Osteoblast (primary cell): ENCODE results near the gene KCNN3. TPM values are rescaled to one million over a fixed set of nuclear protein-coding genes. Genes with fewer than 3 reads are reported as not detected.

Experiments
- DNase-seq: peaks from one replicate; pipeline ENCODE4 v3.0.0; 2011; ENCODE audit warnings: low spot score, mixed read lengths; ENCODE audit not compliant: insufficient read length; ENCODE audit errors: missing footprints
- H2AFZ ChIP-seq: 2 replicates; pipeline ENCODE4 v1.6.0; 2011; ENCODE audit warnings: mild to moderate bottlenecking, low read length
- H3K27ac ChIP-seq: 2 replicates; pipeline ENCODE4 v1.5.1; 2011; ENCODE audit warnings: mild to moderate bottlenecking, low read depth, low read length, moderate library complexity
- H3K27me3 ChIP-seq: 2 replicates; pipeline ENCODE4 v1.6.0; 2012; ENCODE audit warnings: mild to moderate bottlenecking, control low read depth, inconsistent platforms, low read length, moderate library complexity; ENCODE audit not compliant: insufficient read depth
- H3K36me3 ChIP-seq: 2 replicates; pipeline ENCODE4 v1.5.1; 2011; ENCODE audit warnings: mild to moderate bottlenecking, low read length, control low read depth, moderate library complexity; ENCODE audit not compliant: insufficient read depth
- H3K4me1 ChIP-seq: 2 replicates; pipeline ENCODE4 v1.5.1; 2011; ENCODE audit warnings: mild to moderate bottlenecking, low read length, control low read depth, moderate library complexity; ENCODE audit not compliant: insufficient read depth
- H3K4me2 ChIP-seq: 2 replicates; pipeline ENCODE4 v1.6.0; 2011; ENCODE audit warnings: mild to moderate bottlenecking, low read length; ENCODE audit not compliant: insufficient read depth
- H3K4me3 ChIP-seq: fragments of 200-600 bp; sonication (generic); 3 replicates; pipeline ENCODE4 v1.5.1; 2012; ENCODE audit warnings: mild to moderate bottlenecking, low read length, inconsistent platforms; ENCODE audit not compliant: insufficient read depth
- H3K79me2 ChIP-seq: 2 replicates; pipeline ENCODE4 v1.6.0; 2012; ENCODE audit warnings: mild to moderate bottlenecking, low read length, control low read depth, inconsistent platforms; ENCODE audit not compliant: insufficient read depth
- H3K9me3 ChIP-seq: 2 replicates; pipeline ENCODE4 v1.5.1; 2011; ENCODE audit warnings: low read depth, low read length, control low read depth
- H4K20me1 ChIP-seq: 2 replicates; pipeline ENCODE4 v1.6.0; 2012; ENCODE audit warnings: mild to moderate bottlenecking, low read length, control low read depth; ENCODE audit not compliant: insufficient read depth
- total RNA-seq: library from RNA; depleted of rRNA; stranded (reverse); fragments of >200 nt; gene quantifications from 2 replicates; pipeline ENCODE4 v1.2.3, GENCODE V29; 2012
- TF ChIP-seq, protein P1 (sequence below): IDR thresholded peaks from 2 replicates; pipeline ENCODE4 v1.5.1; 2011; ENCODE audit warnings: mild to moderate bottlenecking, low read depth, low read length, moderate library complexity; ENCODE audit errors: extremely low read depth

KCNN3 gene
- total RNA-seq, 1 donor = under 0.01 TPM

- Histone ChIP-seq H3K9me3 (no peaks in the 10 kb centered on the region), H3K36me3 (no peaks in the 10 kb centered on the region), H3K4me2 (no peak overlapping the region), H2AFZ (no peak overlapping the region), H3K27me3 (peaks cover 12% of the 10 kb centered on the region), H3K4me1 (peaks cover 21% of the 10 kb centered on the region), H3K79me2 (no peaks in the 10 kb centered on the region), H4K20me1 (no peaks in the 10 kb centered on the region), H3K4me3 (no peak overlapping the region), H3K27ac (no peak overlapping the region)
- no peak for DNase-seq
- TF ChIP-seq, protein P1, sequence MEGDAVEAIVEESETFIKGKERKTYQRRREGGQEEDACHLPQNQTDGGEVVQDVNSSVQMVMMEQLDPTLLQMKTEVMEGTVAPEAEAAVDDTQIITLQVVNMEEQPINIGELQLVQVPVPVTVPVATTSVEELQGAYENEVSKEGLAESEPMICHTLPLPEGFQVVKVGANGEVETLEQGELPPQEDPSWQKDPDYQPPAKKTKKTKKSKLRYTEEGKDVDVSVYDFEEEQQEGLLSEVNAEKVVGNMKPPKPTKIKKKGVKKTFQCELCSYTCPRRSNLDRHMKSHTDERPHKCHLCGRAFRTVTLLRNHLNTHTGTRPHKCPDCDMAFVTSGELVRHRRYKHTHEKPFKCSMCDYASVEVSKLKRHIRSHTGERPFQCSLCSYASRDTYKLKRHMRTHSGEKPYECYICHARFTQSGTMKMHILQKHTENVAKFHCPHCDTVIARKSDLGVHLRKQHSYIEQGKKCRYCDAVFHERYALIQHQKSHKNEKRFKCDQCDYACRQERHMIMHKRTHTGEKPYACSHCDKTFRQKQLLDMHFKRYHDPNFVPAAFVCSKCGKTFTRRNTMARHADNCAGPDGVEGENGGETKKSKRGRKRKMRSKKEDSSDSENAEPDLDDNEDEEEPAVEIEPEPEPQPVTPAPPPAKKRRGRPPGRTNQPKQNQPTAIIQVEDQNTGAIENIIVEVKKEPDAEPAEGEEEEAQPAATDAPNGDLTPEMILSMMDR = no peak
Observed at GRCh38 chr1:154726443-154726842, 143.6 kb downstream of the KCNN3 start.

DNA sequence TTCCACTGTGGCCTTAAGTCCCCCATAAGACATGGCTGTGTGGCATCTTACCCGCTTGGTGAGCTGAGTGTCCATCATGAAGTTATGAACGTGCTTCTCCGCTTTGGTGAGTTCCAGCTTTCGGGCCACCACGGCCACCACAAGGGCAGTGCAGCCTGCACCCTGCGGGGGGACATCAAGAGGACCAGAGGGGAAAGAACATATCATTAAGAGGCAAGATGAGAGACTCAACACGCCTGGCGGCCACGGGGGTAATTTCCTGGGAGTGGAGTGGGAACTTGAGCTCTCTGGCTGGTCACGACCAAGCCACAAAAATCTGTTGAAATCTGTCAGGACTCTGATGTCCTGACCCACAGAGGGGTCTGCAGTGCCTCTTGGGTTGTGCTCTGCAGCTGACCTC, 144.2 kb downstream of the KCNN3 start:
- TF ChIP-seq, protein P1 = no peak
- peaks cover 12% of the 10 kb centered on the region for H3K27me3 ChIP-seq
- H3K4me3 ChIP-seq = no peak overlapping the region
- H3K27ac ChIP-seq = no peak overlapping the region
- no peak overlapping the region for H2AFZ ChIP-seq
- no peaks in the 10 kb centered on the region for H3K9me3 ChIP-seq
- H3K4me1 ChIP-seq = peaks cover 19% of the 10 kb centered on the region
- no peaks in the 10 kb centered on the region for H4K20me1 ChIP-seq
- H3K4me2 ChIP-seq = no peak overlapping the region
- H3K79me2 ChIP-seq = no peaks in the 10 kb centered on the region
- DNase-seq = no peak
- H3K36me3 ChIP-seq = no peaks in the 10 kb centered on the region

DNA sequence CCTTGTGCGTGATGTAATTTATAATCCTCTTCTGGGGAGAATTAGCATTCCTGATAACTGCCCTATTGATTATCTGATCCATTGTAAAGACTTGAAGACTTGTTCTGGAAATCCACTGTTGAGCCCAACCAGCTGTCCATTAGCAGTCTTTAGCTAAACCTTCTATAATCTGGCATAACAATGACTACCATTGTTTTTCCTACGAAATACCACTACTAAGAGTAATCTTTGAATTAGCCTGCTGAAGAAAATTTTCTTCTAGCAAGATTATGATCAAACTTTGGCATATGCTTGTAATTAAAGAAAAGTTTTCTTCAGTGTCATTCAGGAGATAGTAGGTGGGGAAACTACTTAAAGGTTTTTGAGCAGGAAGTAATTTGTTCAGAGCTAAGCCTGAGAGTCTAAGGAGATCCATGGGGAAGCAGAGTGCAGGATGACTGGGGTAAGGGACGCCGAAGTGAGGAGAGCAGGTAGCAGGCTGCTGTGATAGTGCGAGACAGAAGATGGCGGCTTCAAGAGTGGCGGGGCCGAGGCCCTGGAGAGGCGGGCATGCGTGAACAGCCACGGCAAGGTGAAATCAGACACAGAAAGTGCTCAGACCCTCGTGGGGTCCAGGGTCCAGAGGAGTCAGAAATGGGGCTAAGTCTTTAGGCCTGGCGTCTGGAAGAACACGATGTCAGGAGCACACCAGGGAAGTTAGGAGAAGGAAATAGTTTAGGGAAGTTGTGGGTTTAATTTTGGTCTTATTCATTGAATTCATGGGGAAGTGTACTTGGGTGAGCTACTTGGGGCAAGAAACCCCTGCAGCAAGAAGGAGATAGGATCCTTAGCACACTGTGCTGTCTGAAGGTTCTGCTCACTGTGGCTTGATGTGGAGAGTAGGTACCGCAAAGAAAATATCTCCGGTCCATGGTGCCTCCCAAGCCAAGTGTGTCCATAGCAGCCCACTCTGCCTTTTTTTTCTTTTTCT, 149.5 kb downstream of the KCNN3 start:
- Histone ChIP-seq H4K20me1 (no peaks in the 10 kb centered on the region), H3K4me2 (no peak overlapping the region), H2AFZ (no peak overlapping the region), H3K4me3 (no peak overlapping the region), H3K9me3 (no peaks in the 10 kb centered on the region), H3K79me2 (no peaks in the 10 kb centered on the region), H3K27me3 (peaks cover 6% of the 10 kb centered on the region), H3K27ac (no peak overlapping the region), H3K4me1 (no peaks in the 10 kb centered on the region), H3K36me3 (no peaks in the 10 kb centered on the region)
- TF ChIP-seq, protein P1 = no peak
- no peak for DNase-seq

- no peak overlapping the region for H3K4me3 ChIP-seq
Observed at GRCh38 chr1:154719586-154720327, 150.3 kb downstream of the KCNN3 start.

More at GRCh38 chr1:154719586-154720327, 150.3 kb downstream of the KCNN3 start:
- TF ChIP-seq, protein P1 = no peak
- Histone ChIP-seq H3K27me3 (peaks cover 6% of the 10 kb centered on the region), H3K4me2 (no peak overlapping the region), H3K27ac (no peak overlapping the region), H4K20me1 (no peaks in the 10 kb centered on the region), H2AFZ (no peak overlapping the region), H3K36me3 (no peaks in the 10 kb centered on the region), H3K4me1 (no peaks in the 10 kb centered on the region), H3K9me3 (no peaks in the 10 kb centered on the region), H3K79me2 (no peaks in the 10 kb centered on the region)
- no peak for DNase-seq
